EH (cell line): Measurements from ENCODE around the gene LIPG.
A peak's percentile ranks its signal among the peaks of the same experiment; 100 is the strongest.

ENCODE experiments used
- DNase-seq: peaks from one replicate; pipeline ENCODE4 v3.0.0-alpha.2; 2015; ENCODE audit warnings: low read depth

Gene LIPG

GRCh38 chr18:49612515-49613033 is 50.7 kb downstream of the LIPG start:
- DNase-seq, result no peak

- DNase-seq, result no peak
Observed at GRCh38 chr18:49613141-49613640, 51.3 kb downstream of the LIPG start.

- DNase-seq, result no peak
Observed at GRCh38 chr18:49613641-49614151, 51.8 kb downstream of the LIPG start.

GRCh38 chr18:49616618-49617328 is 54.9 kb downstream of the LIPG start:
- DNase-seq, result no peak

- no peak for DNase-seq
Observed at GRCh38 chr18:49617329-49617695, 55.5 kb downstream of the LIPG start.

GRCh38 chr18:49617865-49618264 is 56.0 kb downstream of the LIPG start:
- no peak for DNase-seq

GRCh38 chr18:49618742-49619681 is 57.2 kb downstream of the LIPG start:
- no peak for DNase-seq

- DNase-seq, result peak; percentile 71
Observed at GRCh38 chr18:49619801-49620200, 57.9 kb downstream of the LIPG start.

GRCh38 chr18:49621301-49621700 is 59.4 kb downstream of the LIPG start:
- DNase-seq, result no peak

GRCh38 chr18:49621717-49622351 is 60.0 kb downstream of the LIPG start:
- DNase-seq, result no peak

GRCh38 chr18:49623571-49623970 is 61.7 kb downstream of the LIPG start:
- DNase-seq, result no peak

- peak; percentile 29 for DNase-seq
Observed at GRCh38 chr18:49625021-49625691, 63.3 kb downstream of the LIPG start.

- no peak for DNase-seq
Observed at GRCh38 chr18:49626842-49627467, 65.1 kb downstream of the LIPG start.

- no peak for DNase-seq
Observed at GRCh38 chr18:49628119-49628518, 66.3 kb downstream of the LIPG start.

- DNase-seq, result no peak
Observed at GRCh38 chr18:49628881-49629795, 67.3 kb downstream of the LIPG start.

- no peak for DNase-seq
Observed at GRCh38 chr18:49630246-49630699, 68.4 kb downstream of the LIPG start.

- no peak for DNase-seq
Observed at GRCh38 chr18:49631146-49631866, 69.4 kb downstream of the LIPG start.

GRCh38 chr18:49632588-49632987 is 70.7 kb downstream of the LIPG start:
- DNase-seq, result no peak

- no peak for DNase-seq
Observed at GRCh38 chr18:49638209-49638785, 76.4 kb downstream of the LIPG start.
